CD14-positive monocyte (primary cell): ENCODE data around the gene FBXL15. TPM values are rescaled to one million over a fixed set of nuclear protein-coding genes. Genes with fewer than 3 reads are reported as not detected.
A peak's percentile ranks its signal among the peaks of the same experiment; 100 is the strongest.

Experiments used
- DNase-seq, 3 donors: peaks; one replicate each; pipeline ENCODE4 v3.0.0-alpha.2; 2011 to 2022
- H2AFZ ChIP-seq: 2 replicates; pipeline ENCODE4 v1.6.0; 2012; ENCODE audit warnings: mild to moderate bottlenecking, low read depth, low read length, inconsistent platforms; ENCODE audit not compliant: insufficient read depth, poor library complexity, severe bottlenecking
- H3K27ac ChIP-seq, 2 donors: 1 replicate in 1 of 2; 2 replicates in 1 of 2; pipeline ENCODE4 v1.5.1; 2012 to 2013; ENCODE audit warnings: low read length in 2 of 2, control low read depth in 1 of 2, inconsistent platforms in 1 of 2, low read depth in 1 of 2, mild to moderate bottlenecking in 1 of 2
- H3K27me3 ChIP-seq, 2 donors: one replicate each; pipeline versions ENCODE4 v1.6.0 to v1.6.1; 2011 to 2013; ENCODE audit warnings: low read length in 2 of 2; ENCODE audit not compliant: control insufficient read depth in 2 of 2, insufficient read depth in 2 of 2
- H3K36me3 ChIP-seq, 2 donors: replicated peaks in 1 of 2; 1 replicate in 1 of 2; 2 replicates in 1 of 2; pipeline versions ENCODE4 v1.5.1 to v1.6.1; 2012 to 2013; ENCODE audit warnings: low read length in 2 of 2, control low read depth in 1 of 2, inconsistent platforms in 1 of 2, mild to moderate bottlenecking in 1 of 2; ENCODE audit not compliant: insufficient read depth in 2 of 2, control insufficient read depth in 1 of 2
- H3K4me1 ChIP-seq, 2 donors: 1 replicate in 1 of 2; 2 replicates in 1 of 2; pipeline versions ENCODE4 v1.5.1 to v1.6.1; 2012 to 2013; ENCODE audit warnings: low read length in 2 of 2, control low read depth in 1 of 2, inconsistent platforms in 1 of 2, mild to moderate bottlenecking in 1 of 2, moderate library complexity in 1 of 2; ENCODE audit not compliant: insufficient read depth in 2 of 2, control insufficient read depth in 1 of 2
- H3K4me2 ChIP-seq: replicated peaks from 2 replicates; pipeline ENCODE3; 2012; ENCODE audit warnings: low read length, moderate library complexity, mild to moderate bottlenecking; ENCODE audit not compliant: poor library complexity, severe bottlenecking; ENCODE audit errors: extremely low read depth
- H3K4me3 ChIP-seq, 3 experiments: fragments of 200-600 bp in 1 of 3; sonication (generic) in 1 of 3; replicated peaks in 1 of 3; 1 replicate in 2 of 3; 2 replicates in 1 of 3; pipeline ENCODE4 v1.5.1; 2011 to 2013; ENCODE audit warnings: low read length in 3 of 3, mild to moderate bottlenecking in 3 of 3, control low read depth in 2 of 3, low read depth in 2 of 3, inconsistent platforms in 1 of 3, moderate library complexity in 1 of 3
- H3K79me2 ChIP-seq: 2 replicates; pipeline ENCODE4 v1.6.0; 2012; ENCODE audit warnings: mild to moderate bottlenecking, control low read depth, inconsistent platforms, low read length, moderate library complexity; ENCODE audit not compliant: insufficient read depth
- H3K9ac ChIP-seq: 2 replicates; pipeline ENCODE4 v1.6.0; 2017; ENCODE audit warnings: low read length, mild to moderate bottlenecking; ENCODE audit not compliant: insufficient read depth, poor library complexity, severe bottlenecking
- H3K9me3 ChIP-seq, 2 donors: replicated peaks in 1 of 2; 1 replicate in 1 of 2; 2 replicates in 1 of 2; pipeline versions ENCODE4 v1.5.1 to v1.6.1; 2012 to 2013; ENCODE audit warnings: low read length in 2 of 2, control low read depth in 1 of 2; ENCODE audit not compliant: control insufficient read depth in 1 of 2, insufficient read depth in 1 of 2
- H4K20me1 ChIP-seq: 2 replicates; pipeline ENCODE4 v1.6.0; 2012; ENCODE audit warnings: mild to moderate bottlenecking, low read length, control low read depth, moderate library complexity; ENCODE audit not compliant: insufficient read depth
- H3K27ac Mint-ChIP-seq, 7 donors: one replicate each; pipeline ENCODE4 v1.8.0; 2020; ENCODE audit warnings: mild to moderate bottlenecking in 7 of 7, mixed read lengths in 7 of 7, moderate library complexity in 6 of 7, inconsistent platforms in 2 of 7
- H3K27me3 Mint-ChIP-seq, 3 donors: one replicate each; pipeline ENCODE4 v1.8.0; 2021 to 2022; ENCODE audit warnings: low read depth in 3 of 3, mild to moderate bottlenecking in 3 of 3, mixed read lengths in 3 of 3, moderate library complexity in 3 of 3, inconsistent platforms in 1 of 3
- H3K36me3 Mint-ChIP-seq, 2 donors: one replicate each; pipeline ENCODE4 v1.8.0; 2020; ENCODE audit warnings: mixed read lengths in 2 of 2, inconsistent platforms in 1 of 2, mild to moderate bottlenecking in 1 of 2
- H3K4me1 Mint-ChIP-seq: one replicate; pipeline ENCODE4 v1.8.0; 2020; ENCODE audit warnings: mild to moderate bottlenecking, mixed read lengths
- H3K4me3 Mint-ChIP-seq, 2 donors: one replicate each; pipeline ENCODE4 v1.8.0; 2020; ENCODE audit warnings: mild to moderate bottlenecking in 2 of 2, mixed read lengths in 2 of 2, moderate library complexity in 1 of 2
- H3K9me3 Mint-ChIP-seq, 7 donors: one replicate each; pipeline ENCODE4 v1.8.0; 2020 to 2022; ENCODE audit warnings: mixed read lengths in 7 of 7, mild to moderate bottlenecking in 6 of 7, moderate library complexity in 6 of 7, inconsistent platforms in 2 of 7
- CTCF ChIP-seq: fragments of 200-600 bp; IDR thresholded peaks from one replicate; pipeline ENCODE4 v1.8.0; 2022; ENCODE audit warnings: antibody characterized with exemption, mild to moderate bottlenecking
- WGBS: methylation state at CpG from one replicate; pipeline ENCODE4 v1.1.5; 2013; ENCODE audit warnings: missing lambda C conversion rate; ENCODE audit not compliant: insufficient coverage; 5-methylcytosine and 5-hydroxymethylcytosine counted together
- intact Hi-C, 2 donors: fragments of 100-400 bp; cut with micrococcal nuclease; formaldehyde crosslinking; loops; one replicate each; pipeline versions ENCODE4 v1.15.0 to v1.15.1; 2023
- polyA plus RNA-seq, 3 donors: library from polyadenylated mRNA; depleted of rRNA in 1 of 3; unstranded in 2 of 3; stranded (reverse) in 1 of 3; fragments of 300-500 nt in 2 of 3; fragments of >200 nt in 1 of 3; fragmentation: Illumina TruSeq in 2 of 3; gene quantifications; 1 replicate in 2 of 3; 2 replicates in 1 of 3; pipeline ENCODE4 v1.2.3, GENCODE V29; 2012 to 2021

The FBXL15 gene
- polyA plus RNA-seq, 3 donors: 16.0 to 36.3 (median 25.5) TPM

- H3K9me3 ChIP-seq: no peaks in the 10 kb centered on the region
- peaks cover 81 to 98% of the 10 kb centered on the region in 2 donors for H3K36me3 ChIP-seq
- H3K4me3 ChIP-seq: no peak overlapping the region
- H3K79me2 ChIP-seq: no peaks in the 10 kb centered on the region
- H3K27ac Mint-ChIP-seq: no peak overlapping the region
- peaks cover 81 to 93% of the 10 kb centered on the region in 2 donors for H3K36me3 Mint-ChIP-seq
- no peaks in the 10 kb centered on the region for H4K20me1 ChIP-seq
- H3K9me3 Mint-ChIP-seq: no peaks in the 10 kb centered on the region
- TF ChIP-seq CTCF: no peak
- 96% methylated on average over 7 of the region's 7 CpGs for WGBS
- peaks cover 0 to 2% (median 0%) of the 10 kb centered on the region in 3 donors for H3K27me3 Mint-ChIP-seq
- DNase-seq: no peak
- no peaks in the 10 kb centered on the region for H3K4me1 ChIP-seq
- intact Hi-C loops: no loop called here
- H3K4me1 Mint-ChIP-seq: no peaks in the 10 kb centered on the region
- H2AFZ ChIP-seq: no peak overlapping the region
- no peak overlapping the region for H3K9ac ChIP-seq
- no peak overlapping the region for H3K27ac ChIP-seq
- no peak overlapping the region for H3K4me3 Mint-ChIP-seq
- no peak overlapping the region for H3K4me2 ChIP-seq
- no peaks in the 10 kb centered on the region for H3K27me3 ChIP-seq
Observed at GRCh38 chr10:102375250-102375649, 45.4 kb upstream of the FBXL15 start.

DNA sequence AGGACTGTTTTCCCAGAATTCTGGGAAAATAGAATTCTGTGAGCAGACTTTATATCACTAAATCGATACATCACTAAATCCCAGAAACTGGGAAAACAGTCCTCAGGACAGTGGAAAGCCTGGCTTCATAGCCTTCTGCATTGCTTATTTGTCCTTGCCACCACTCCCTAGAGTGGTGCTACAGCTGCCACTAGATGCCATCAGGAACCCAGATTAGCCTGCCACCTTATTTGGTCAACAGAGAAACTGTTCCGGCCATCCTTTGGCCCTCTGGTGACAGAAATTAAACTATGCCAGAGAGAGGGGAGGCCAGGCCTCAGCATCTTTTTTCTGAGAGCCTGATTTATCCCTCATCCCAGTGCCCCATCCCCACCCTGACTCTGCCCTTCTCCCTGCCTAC is 44.8 kb upstream of the FBXL15 start:
- peak overlapping the region in 2 of 7 donors; percentile 37 to 69 for H3K27ac Mint-ChIP-seq

More for the DNA sequence above, 44.8 kb upstream of the FBXL15 start:
- peaks cover 81 to 93% of the 10 kb centered on the region in 2 donors for H3K36me3 Mint-ChIP-seq
- H3K9me3 Mint-ChIP-seq: no peaks in the 10 kb centered on the region
- Histone ChIP-seq H3K79me2 (no peaks in the 10 kb centered on the region), H4K20me1 (no peaks in the 10 kb centered on the region), H3K27ac (no peak overlapping the region), H3K4me1 (no peaks in the 10 kb centered on the region), H3K4me2 (no peak overlapping the region), H2AFZ (no peak overlapping the region), H3K9ac (no peak overlapping the region), H3K27me3 (no peaks in the 10 kb centered on the region), H3K9me3 (no peaks in the 10 kb centered on the region), H3K4me3 (no peak overlapping the region), H3K36me3 (peaks cover 81 to 98% of the 10 kb centered on the region in 2 donors)
- TF ChIP-seq CTCF: no peak
- no peak for DNase-seq
- intact Hi-C loops: no loop called here
- peaks cover 0 to 2% (median 0%) of the 10 kb centered on the region in 3 donors for H3K27me3 Mint-ChIP-seq
- WGBS: 100% methylated on average over 1 of the region's 2 CpGs
- no peak overlapping the region for H3K4me3 Mint-ChIP-seq
- H3K4me1 Mint-ChIP-seq: no peaks in the 10 kb centered on the region
